ENCODE measurements around the gene CYSTM1.

Gene CYSTM1

DNA sequence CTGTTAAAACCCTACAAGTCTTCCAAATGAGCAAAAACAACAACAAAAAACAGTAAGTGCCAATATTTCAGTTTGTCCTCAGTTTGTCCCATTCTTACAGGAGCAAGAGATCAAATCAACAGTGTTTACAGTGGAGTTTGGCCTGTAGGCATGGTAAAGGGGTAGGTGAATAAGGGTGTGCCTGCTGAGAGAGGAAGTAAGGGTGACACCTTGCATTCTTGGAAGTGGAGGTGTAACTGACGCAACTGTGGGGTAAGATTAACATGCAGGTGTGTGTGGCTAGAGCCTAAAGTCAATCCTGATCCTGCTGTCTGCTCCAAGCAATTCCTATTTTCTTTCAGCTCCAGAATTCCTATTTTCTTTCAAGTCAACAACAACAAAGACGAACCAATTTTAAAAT lies 84.5 kb downstream of the CYSTM1 start:
- H3K4me3 ChIP-seq (ENCODE audit: low read depth, low read length): no peak overlapping the region
- TF ChIP-seq, protein P1, sequence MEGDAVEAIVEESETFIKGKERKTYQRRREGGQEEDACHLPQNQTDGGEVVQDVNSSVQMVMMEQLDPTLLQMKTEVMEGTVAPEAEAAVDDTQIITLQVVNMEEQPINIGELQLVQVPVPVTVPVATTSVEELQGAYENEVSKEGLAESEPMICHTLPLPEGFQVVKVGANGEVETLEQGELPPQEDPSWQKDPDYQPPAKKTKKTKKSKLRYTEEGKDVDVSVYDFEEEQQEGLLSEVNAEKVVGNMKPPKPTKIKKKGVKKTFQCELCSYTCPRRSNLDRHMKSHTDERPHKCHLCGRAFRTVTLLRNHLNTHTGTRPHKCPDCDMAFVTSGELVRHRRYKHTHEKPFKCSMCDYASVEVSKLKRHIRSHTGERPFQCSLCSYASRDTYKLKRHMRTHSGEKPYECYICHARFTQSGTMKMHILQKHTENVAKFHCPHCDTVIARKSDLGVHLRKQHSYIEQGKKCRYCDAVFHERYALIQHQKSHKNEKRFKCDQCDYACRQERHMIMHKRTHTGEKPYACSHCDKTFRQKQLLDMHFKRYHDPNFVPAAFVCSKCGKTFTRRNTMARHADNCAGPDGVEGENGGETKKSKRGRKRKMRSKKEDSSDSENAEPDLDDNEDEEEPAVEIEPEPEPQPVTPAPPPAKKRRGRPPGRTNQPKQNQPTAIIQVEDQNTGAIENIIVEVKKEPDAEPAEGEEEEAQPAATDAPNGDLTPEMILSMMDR (IDR thresholded peaks at IDR 0.05; ENCODE audit: insufficient read depth, low read depth, low read length, missing control alignments): no peak
- no peak for DNase-seq (ENCODE audit: low read depth)

DNA sequence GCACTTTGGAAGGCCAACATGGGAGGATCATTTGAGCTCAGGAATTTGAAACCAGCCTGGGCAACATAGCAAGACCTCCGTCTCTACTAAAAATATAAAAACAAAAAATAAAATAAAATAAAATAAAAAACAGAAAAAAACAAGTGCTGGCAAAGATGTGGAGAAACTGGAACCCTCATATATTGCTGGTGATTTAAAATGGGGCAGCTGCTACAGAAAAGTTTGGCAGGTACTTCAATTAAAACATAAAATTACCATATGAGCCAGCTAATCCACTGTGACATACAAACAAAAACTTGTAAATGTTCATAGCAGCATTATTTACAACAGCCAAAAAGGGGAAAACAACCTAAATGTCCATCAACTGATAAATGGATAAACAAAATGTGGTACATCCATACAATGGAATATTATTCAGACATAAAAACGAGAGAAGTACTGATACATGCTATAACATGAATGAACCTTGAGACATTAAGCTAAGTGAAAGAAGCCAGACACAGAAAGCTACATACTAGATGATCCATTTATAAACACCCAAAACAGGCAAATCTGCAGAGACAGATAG lies 85.2 kb downstream of the CYSTM1 start:
- H3K4me3 ChIP-seq (ENCODE audit: low read depth, low read length): no peak overlapping the region
- no peak for DNase-seq (ENCODE audit: low read depth)
- TF ChIP-seq, protein P1 (IDR thresholded peaks at IDR 0.05; ENCODE audit: insufficient read depth, low read depth, low read length, missing control alignments): no peak

DNA sequence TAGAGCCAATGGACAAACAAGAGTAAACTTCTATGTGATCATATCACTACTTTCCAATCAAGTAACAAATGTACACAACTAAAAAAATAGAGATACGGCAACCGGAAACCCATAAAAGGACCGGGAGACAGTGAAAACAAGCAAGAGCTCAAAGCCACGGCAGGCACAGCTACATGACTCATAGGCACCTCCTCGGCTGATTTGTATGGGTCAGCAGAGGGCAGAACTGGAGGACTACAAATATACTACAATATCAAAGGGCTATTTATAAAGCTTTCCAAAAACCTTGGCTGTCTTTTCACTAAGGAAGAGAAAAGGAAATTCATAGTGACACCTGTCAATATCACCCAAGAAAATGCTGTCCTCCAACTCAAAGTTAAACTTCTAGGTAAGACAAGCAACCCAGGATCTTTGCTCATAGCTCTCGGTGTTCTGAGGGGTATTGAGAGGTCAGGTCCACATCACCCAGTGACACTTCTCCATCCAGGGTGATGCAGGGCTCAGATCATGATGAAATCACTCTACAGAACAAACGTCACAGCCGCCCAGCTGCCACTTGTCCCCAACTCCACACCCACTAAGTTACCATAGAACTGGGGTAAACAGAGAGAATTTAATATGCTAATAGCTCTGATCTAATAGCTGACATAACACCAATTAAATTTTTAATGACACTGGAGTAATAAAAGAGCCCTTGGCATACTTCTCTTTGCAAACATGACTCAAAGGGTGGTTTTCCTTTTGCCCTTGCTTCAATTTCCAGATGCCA lies 86.6 kb downstream of the CYSTM1 start:
- H3K4me3 ChIP-seq (ENCODE audit: low read depth, low read length): no peak overlapping the region
- TF ChIP-seq, protein P1 (IDR thresholded peaks at IDR 0.05; ENCODE audit: insufficient read depth, low read depth, low read length, missing control alignments): no peak
- DNase-seq (ENCODE audit: low read depth): no peak

DNA sequence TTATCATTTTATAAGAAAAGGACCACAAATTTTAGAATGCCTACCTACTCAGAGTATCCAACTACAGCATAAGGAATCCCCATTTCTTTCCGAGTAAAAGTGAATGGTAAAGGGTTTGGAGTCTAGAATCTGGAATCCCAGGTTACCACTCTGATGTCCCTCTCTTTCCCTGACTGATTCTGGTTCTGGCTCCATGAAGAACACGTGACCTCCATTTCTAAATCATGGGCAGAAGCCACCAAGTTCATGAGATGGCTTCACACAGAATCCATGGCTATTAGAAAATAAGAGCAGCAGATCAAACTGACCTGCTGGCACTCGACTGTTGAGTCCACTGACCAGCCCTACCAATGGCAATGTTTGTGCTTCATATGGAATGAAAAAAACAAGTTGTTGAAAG lies 87.2 kb downstream of the CYSTM1 start:
- H3K4me3 ChIP-seq (ENCODE audit: low read depth, low read length): no peak overlapping the region
- TF ChIP-seq, protein P1 (IDR thresholded peaks at IDR 0.05; ENCODE audit: insufficient read depth, low read depth, low read length, missing control alignments): no peak
- no peak for DNase-seq (ENCODE audit: low read depth)

DNA sequence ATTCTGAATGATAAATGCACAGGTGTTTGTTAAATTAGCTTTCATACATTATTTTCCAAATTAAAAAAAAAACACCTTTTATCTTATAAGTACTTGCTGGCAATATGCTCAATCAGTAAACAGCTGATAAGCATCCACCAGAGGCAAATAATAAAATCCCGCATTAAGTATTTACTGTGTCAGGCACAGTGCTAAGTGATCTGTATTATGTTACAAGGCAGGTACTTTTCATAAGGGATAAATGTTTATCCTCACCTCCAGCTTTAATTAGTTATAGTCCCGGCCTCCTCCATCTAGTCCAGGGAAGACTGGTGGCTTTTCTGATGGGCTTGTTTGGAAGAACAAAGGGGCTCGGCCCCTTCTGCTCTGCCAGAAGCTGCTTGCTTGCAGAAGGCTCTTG lies 87.9 kb downstream of the CYSTM1 start:
- DNase-seq (ENCODE audit: low read depth): no peak
- TF ChIP-seq, protein P1 (IDR thresholded peaks at IDR 0.05; ENCODE audit: insufficient read depth, low read depth, low read length, missing control alignments): no peak
- H3K4me3 ChIP-seq (ENCODE audit: low read depth, low read length): no peak overlapping the region

DNA sequence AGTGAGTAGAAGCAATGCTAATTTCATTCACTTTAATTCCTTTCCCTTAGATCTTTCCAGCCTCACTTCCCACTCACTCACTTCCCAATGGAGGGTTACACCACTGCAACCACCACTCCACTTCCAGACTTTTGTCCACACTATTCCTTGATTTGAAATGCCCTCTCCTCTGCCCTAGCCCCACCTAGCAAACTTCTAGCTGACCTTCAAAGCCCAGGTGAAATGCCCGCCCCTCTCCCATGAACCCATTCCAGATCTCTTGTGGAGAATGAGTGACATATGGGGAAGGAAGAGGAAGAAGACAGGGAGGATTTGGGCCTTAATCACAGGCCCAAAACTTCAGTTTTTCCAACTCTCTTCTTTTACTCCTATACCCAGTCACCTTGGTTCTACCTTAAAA lies 90.9 kb downstream of the CYSTM1 start:
- no peak for DNase-seq (ENCODE audit: low read depth)
- no peak overlapping the region for H3K4me3 ChIP-seq (ENCODE audit: low read depth, low read length)
- TF ChIP-seq, protein P1 (IDR thresholded peaks at IDR 0.05; ENCODE audit: insufficient read depth, low read depth, low read length, missing control alignments): no peak

All from GM12865 (cell line).